Measurements from ENCODE around the gene AUH.
"Not testable (repeated sequence)": the region's sequence is repeated elsewhere in the genome, so short reads cannot be mapped to it uniquely, and the experiment has no call there.

The AUH gene

GRCh38 chr9:91379426-91379825 is 17.7 kb upstream of the AUH start:
- DNase-seq (ENCODE audit: low read depth in 2 of 2): no peak

GRCh38 chr9:91378695-91379127 is 17.0 kb upstream of the AUH start:
- no peak for DNase-seq (ENCODE audit: low read depth in 2 of 2)

GRCh38 chr9:91378054-91378453 is 16.3 kb upstream of the AUH start:
- DNase-seq (ENCODE audit: low read depth in 2 of 2): not testable (repeated sequence)

- DNase-seq (ENCODE audit: low read depth in 2 of 2): no peak
These were observed 14.5 kb upstream of the AUH start for GRCh38 chr9:91376239-91376638.

GRCh38 chr9:91374939-91375338 is 13.2 kb upstream of the AUH start:
- no peak for DNase-seq (ENCODE audit: low read depth in 2 of 2)

GRCh38 chr9:91371894-91372293 is 10.2 kb upstream of the AUH start:
- DNase-seq (ENCODE audit: low read depth in 2 of 2): no peak

GRCh38 chr9:91370006-91370405 is 8.3 kb upstream of the AUH start:
- not testable (repeated sequence) for DNase-seq (ENCODE audit: low read depth in 2 of 2)

GRCh38 chr9:91364702-91365101 is 3.0 kb upstream of the AUH start:
- DNase-seq (ENCODE audit: low read depth in 2 of 2): no peak

- DNase-seq (ENCODE audit: low read depth in 2 of 2): no peak
These were observed 2.3 kb upstream of the AUH start for GRCh38 chr9:91364005-91364404.

- no peak for DNase-seq (ENCODE audit: low read depth in 2 of 2)
These were observed 413 bp upstream of the AUH start for GRCh38 chr9:91362051-91362611.

- DNase-seq (ENCODE audit: low read depth in 2 of 2): no peak
These were observed 997 bp downstream of the AUH start for GRCh38 chr9:91360551-91361290.

- no peak for DNase-seq (ENCODE audit: low read depth in 2 of 2)
These were observed 1.8 kb downstream of the AUH start for GRCh38 chr9:91359734-91360470.

- DNase-seq (ENCODE audit: low read depth in 2 of 2): no peak
These were observed 2.6 kb downstream of the AUH start for GRCh38 chr9:91359083-91359482.

- DNase-seq (ENCODE audit: low read depth in 2 of 2): no peak
These were observed 6.8 kb downstream of the AUH start for GRCh38 chr9:91354881-91355280.

- DNase-seq (ENCODE audit: low read depth in 2 of 2): no peak
These were observed 12.6 kb downstream of the AUH start for GRCh38 chr9:91349115-91349555.

- DNase-seq (ENCODE audit: low read depth in 2 of 2): no peak
These were observed 13.4 kb downstream of the AUH start for GRCh38 chr9:91348191-91348807.

- no peak for DNase-seq (ENCODE audit: low read depth in 2 of 2)
These were observed 14.3 kb downstream of the AUH start for GRCh38 chr9:91347377-91347776.

GRCh38 chr9:91346644-91347043 is 15.1 kb downstream of the AUH start:
- no peak for DNase-seq (ENCODE audit: low read depth in 2 of 2)

- no peak for DNase-seq (ENCODE audit: low read depth in 2 of 2)
These were observed 15.7 kb downstream of the AUH start for GRCh38 chr9:91345978-91346377.

GRCh38 chr9:91342575-91342974 is 19.1 kb downstream of the AUH start:
- no peak for DNase-seq (ENCODE audit: low read depth in 2 of 2)

- no peak for DNase-seq (ENCODE audit: low read depth in 2 of 2)
These were observed 20.0 kb downstream of the AUH start for GRCh38 chr9:91341749-91342148.

GRCh38 chr9:91341258-91341746 is 20.4 kb downstream of the AUH start:
- no peak for DNase-seq (ENCODE audit: low read depth in 2 of 2)

All from stimulated activated CD8-positive, alpha-beta memory T cell treated with anti-CD3 and anti-CD28 coated beads, Interleukin-7, amount 100 ng/mL, for 1 hour (primary cell).